NOMO-1 (cell line): Measurements from ENCODE around the gene CDK9.
A peak's percentile ranks its signal among the peaks of the same experiment; 100 is the strongest.

Experiments used
- DNase-seq, 2 experiments: peaks; one replicate each; lab custom pipeline; 2025; ENCODE audit not compliant: unreplicated experiment in 2 of 2; lab: John Stamatoyannopoulos, UW

The CDK9 gene

DNA sequence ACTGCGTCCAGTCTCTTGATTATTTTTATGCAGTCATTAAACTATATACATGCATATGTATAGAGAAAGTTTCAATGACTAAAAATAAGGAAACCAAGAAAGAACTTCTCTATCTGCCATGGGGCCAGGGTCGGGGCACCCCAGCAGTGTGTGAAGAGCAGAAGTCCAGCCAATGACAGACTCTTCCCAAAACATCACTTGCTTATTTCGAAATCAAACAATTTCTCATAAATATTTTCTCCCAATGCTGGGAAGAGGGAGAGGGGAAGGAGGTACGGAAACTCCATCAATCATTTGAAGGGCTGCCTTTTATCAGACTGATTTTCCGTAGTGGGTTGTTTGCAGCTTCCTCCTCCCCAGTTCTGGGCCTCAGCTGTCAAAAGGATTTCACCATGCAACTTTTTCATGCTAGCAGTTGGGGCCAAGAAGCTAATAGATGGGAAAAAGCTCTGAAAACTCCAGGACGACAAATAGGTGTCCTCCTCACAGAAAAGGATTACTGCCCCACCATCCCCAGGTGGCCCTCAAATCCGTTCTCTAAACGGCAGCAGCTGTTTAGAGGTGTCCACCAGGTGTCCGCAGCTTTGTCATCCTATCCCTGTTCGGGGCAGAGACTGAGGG, 16.2 kb downstream of the CDK9 start:
- DNase-seq: peak; percentile 75 to 86

DNA sequence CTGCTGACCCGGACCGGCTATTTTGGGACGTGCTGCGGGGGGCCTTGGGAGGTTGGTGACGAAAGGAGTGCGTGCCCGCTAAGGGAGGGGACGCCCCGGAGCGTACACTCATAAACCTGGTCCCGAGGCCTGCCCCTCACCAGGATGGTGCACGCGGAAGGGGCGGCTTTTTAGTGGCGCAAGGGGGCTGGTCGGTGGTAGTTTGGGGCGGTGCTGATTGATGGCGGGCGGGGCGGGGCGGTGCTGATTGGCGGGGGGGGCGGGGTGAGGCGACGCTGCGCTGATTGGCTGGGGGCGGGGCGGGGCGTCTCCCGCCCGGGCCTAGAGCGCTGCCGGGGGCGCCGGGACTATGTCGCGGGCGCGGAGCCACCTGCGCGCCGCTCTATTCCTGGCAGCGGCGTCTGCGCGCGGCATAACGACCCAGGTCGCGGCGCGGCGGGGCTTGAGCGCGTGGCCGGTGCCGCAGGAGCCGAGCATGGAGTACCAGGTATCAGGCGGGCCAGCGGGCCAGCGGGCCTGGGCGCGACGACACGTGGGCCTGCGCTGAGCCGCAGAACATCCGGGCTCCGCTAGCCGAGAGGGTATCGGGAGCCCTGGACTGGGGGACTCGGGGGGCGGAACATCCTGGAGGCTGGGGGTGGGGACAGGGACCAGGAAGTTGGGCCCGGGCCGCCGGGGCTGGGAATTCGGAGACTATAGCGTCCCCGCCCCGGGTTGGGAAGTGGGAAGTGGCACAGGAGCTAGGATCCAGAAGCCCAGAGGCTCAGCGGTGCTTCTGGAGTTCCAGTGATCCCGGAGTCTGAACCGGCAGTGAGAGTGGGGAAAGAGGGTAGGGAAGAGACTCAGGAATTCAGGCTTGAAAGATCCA, 17.0 kb downstream of the CDK9 start, which contains the start of gene FPGS:
Gene FPGS, plus strand, starts transcription at position 307 of the 868 bp plus-strand sequence. Its CDS starts 43 bp downstream, at position 350.
- peak; percentile 81 to 93 for DNase-seq

DNA sequence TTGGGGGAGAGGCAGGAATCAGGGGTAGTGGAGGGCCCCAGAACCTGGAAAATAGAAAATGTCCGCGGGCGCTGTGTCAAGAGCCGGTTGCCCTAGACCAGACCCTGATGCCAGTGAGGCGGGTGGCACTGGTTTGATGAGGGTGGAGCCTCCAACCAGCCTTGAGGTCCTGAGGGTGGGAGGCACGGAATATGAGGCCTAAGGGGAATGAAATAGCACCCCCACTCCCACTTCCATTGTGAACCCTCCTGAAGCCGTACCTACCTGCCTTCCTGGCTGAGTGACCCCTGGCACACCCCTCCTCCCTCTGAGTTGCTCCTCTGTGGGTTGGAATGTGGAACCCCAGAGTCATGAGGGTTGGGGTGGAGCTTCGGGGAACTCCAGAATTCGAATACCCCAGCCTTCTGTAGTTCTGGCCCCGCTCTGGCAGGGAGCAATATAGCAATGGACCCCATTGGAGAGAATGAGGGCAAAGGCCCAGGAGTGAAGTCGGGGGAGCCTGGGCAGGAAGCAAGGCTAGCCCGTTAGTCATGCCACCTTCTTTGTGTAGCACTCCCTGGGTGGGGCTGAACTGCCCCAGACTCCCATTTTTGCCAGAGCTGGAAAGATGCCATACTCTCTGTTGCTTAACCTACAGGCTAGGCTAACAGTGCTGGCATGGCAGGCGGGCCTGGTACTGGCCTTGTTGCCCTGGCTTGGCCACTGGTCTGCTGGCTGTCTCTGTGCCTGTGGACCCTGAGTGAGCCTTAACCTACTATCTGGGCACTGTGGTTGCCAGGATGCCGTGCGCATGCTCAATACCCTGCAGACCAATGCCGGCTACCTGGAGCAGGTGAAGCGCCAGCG, 17.9 kb downstream of the CDK9 start:
- no peak for DNase-seq

GRCh38 chr9:127805620-127806019, 19.8 kb downstream of the CDK9 start:
- peak in 1 of 2 experiments; percentile 15 for DNase-seq

GRCh38 chr9:127806871-127807270, 21.0 kb downstream of the CDK9 start:
- DNase-seq: no peak

DNA sequence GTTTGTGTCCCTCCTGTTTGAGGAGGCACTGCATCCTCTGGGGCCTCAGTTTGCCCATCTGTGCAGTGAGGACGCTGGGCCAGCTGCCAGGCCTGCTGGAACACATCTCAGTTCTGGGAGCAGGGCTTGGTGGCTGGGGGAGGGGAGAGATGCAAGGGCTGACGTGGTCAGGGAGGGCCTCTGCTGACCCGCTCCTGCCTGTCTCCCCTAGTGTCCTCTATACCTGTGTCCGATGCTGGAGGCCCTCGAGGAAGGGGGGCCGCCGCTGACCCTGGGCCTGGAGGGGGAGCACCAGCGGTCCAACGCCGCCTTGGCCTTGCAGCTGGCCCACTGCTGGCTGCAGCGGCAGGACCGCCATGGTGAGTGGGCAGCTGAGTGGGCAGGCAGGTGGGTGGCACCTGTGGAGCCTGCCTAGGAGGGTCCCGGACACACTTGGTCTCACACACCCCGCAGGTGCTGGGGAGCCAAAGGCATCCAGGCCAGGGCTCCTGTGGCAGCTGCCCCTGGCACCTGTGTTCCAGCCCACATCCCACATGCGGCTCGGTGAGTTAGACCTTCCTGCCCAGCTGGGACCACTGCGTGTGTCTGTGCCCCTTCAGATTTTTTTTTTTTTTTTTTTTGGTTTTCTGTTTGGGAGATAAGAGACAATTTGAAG, 22.6 kb downstream of the CDK9 start:
- no peak for DNase-seq

GRCh38 chr9:127809002-127809539, 23.2 kb downstream of the CDK9 start:
- DNase-seq: no peak

DNA sequence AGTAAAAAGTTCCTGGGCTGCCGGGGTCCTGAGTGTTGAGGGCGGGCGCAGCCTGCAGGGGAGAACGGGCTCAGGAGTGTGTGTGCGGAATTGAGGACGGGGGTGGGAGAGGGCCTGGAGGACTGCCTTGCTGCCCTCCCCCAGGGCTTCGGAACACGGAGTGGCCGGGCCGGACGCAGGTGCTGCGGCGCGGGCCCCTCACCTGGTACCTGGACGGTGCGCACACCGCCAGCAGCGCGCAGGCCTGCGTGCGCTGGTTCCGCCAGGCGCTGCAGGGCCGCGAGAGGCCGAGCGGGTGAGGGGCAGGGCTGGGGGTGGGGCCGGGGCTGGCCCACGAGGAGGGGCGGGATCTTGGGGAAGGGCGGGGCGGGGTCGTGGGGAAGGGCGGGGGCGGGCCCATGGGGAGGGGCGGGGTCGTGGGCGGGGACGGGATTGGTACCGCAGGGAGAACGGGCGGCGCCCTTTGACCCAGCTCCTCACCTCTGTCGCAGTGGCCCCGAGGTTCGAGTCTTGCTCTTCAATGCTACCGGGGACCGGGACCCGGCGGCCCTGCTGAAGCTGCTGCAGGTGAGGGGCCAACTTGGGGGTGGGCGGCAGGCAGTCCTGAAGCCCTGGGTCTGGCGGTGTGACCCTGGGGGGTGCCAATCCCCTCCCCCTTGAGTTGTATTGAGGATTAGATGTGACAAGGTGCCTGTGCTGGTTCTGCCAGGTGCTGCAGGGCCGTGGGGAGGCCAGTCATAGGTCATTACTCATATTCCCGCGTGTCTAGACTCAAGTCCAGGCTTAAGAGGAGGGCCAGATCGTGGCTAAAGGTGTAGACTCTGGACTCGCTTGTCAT, 23.9 kb downstream of the CDK9 start:
- DNase-seq: no peak

DNA sequence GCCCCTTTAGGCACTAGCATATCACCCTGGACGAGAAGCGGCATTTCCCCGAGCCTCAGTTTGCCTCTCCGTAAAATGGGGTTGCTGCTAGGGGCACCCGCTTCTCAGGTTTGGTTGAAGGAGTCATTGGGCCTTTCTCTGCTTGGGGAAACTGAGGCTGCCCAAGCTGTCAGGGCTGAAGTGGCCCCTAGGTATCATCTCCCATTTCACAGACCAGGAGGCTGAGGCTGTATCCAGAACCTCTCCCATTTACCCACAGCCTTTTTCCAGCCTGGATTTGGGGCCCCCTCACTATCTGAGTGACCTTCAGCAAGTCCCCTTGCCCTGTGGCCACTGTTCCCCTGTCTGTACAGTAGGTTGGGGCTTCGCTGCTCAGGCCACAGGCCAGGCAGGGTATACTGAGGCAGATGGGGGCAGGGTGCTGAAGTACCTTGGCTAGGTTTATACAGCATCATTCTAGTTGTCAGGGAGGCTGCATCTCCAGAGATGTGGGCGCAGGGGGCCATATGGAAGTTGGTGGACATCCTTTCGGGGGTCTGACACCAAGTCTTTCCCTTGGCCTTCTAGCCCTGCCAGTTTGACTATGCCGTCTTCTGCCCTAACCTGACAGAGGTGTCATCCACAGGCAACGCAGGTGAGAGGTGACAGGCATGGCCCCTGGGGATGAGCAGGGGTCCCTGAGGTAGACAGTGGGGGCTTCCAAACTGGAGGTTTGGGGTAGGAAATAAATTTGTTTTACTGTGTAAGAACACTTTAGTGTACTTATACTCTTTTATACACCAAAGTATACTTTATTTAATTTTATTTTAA, 24.7 kb downstream of the CDK9 start:
- no peak for DNase-seq

GRCh38 chr9:127812011-127812410, 26.2 kb downstream of the CDK9 start:
- no peak for DNase-seq

DNA sequence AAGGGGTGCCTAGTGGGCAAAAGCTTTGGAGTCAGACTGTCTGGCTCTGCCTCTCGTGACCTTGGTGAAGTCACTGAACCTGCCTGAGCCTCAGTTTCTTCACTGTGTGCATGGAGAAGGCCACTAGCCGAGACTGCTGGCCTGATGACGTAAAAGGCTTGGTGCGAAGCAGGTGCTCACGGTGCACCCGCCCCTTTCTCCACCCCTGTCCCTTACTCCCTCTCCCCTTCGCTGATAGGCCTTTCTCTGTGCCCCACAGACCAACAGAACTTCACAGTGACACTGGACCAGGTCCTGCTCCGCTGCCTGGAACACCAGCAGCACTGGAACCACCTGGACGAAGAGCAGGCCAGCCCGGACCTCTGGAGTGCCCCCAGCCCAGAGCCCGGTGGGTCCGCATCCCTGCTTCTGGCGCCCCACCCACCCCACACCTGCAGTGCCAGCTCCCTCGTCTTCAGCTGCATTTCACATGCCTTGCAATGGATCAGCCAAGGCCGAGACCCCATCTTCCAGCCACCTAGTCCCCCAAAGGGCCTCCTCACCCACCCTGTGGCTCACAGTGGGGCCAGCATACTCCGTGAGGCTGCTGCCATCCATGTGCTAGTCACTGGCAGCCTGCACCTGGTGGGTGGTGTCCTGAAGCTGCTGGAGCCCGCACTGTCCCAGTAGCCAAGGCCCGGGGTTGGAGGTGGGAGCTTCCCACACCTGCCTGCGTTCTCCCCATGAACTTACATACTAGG, 27.3 kb downstream of the CDK9 start:
- DNase-seq: no peak

- DNase-seq: no peak
Measured at GRCh38 chr9:127813686-127814226, 27.9 kb downstream of the CDK9 start.

GRCh38 chr9:127814619-127815511, 29.0 kb downstream of the CDK9 start:
- no peak for DNase-seq

GRCh38 chr9:127815512-127816361, 29.9 kb downstream of the CDK9 start:
- DNase-seq: no peak

DNA sequence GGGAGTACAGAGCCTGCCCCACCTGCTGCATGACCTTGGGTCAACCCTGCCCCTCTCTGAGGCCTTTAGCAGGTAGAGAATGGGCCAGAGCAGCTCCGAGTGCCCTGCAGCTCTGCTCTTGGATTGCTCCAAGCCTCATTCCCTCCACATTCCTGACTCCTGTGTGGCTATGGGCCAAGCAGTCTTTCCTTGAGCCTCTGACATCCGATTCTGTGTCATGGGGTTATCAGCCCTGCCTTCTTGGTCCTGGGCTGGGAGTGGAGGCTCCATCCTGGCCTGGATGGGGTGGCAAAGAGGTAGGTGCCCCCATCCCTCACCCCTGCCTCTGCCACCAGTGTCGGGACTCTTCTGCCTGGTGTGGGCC, 30.5 kb downstream of the CDK9 start:
- no peak for DNase-seq

GRCh38 chr9:127816728-127817127, 30.9 kb downstream of the CDK9 start:
- DNase-seq: no peak
